HUDEP-2 (cell line): ENCODE data around the gene FLVCR2.
A peak's percentile ranks its signal among the peaks of the same experiment; 100 is the strongest.

Experiments
- DNase-seq, 76 experiments: peaks; one replicate each; lab custom pipeline; 2025; ENCODE audit not compliant: unreplicated experiment in 76 of 76; lab: John Stamatoyannopoulos, UW

FLVCR2 gene

GRCh38 chr14:75554482-75554881 lies 23.9 kb upstream of the FLVCR2 start:
- no peak for DNase-seq

GRCh38 chr14:75558440-75558839 lies 20.0 kb upstream of the FLVCR2 start:
- peak in 1 of 76 experiments; percentile 13 for DNase-seq

GRCh38 chr14:75559045-75559444 lies 19.4 kb upstream of the FLVCR2 start:
- DNase-seq, result no peak

GRCh38 chr14:75559451-75560222 lies 18.8 kb upstream of the FLVCR2 start:
- no peak for DNase-seq

- peak in 20 of 76 experiments; percentile 1 to 41 (median 14) for DNase-seq
Observed at GRCh38 chr14:75561013-75561432, 17.4 kb upstream of the FLVCR2 start.

GRCh38 chr14:75562089-75562488 lies 16.3 kb upstream of the FLVCR2 start:
- DNase-seq, result no peak

- no peak for DNase-seq
Observed at GRCh38 chr14:75562489-75562888, 15.9 kb upstream of the FLVCR2 start.

GRCh38 chr14:75563931-75564330 lies 14.5 kb upstream of the FLVCR2 start:
- DNase-seq, result no peak

GRCh38 chr14:75565056-75565455 lies 13.4 kb upstream of the FLVCR2 start:
- DNase-seq, result no peak

GRCh38 chr14:75566321-75566720 lies 12.1 kb upstream of the FLVCR2 start:
- DNase-seq, result no peak

- DNase-seq, result no peak
Observed at GRCh38 chr14:75566752-75567151, 11.7 kb upstream of the FLVCR2 start.

GRCh38 chr14:75568140-75568539 lies 10.3 kb upstream of the FLVCR2 start:
- no peak for DNase-seq

GRCh38 chr14:75568791-75569190 lies 9.6 kb upstream of the FLVCR2 start:
- DNase-seq, result no peak

- DNase-seq, result no peak
Observed at GRCh38 chr14:75570797-75571196, 7.6 kb upstream of the FLVCR2 start.

GRCh38 chr14:75572104-75572503 lies 6.3 kb upstream of the FLVCR2 start:
- DNase-seq, result no peak

- DNase-seq, result no peak
Observed at GRCh38 chr14:75577090-75577489, 1.3 kb upstream of the FLVCR2 start.

- DNase-seq, result peak in 69 of 76 experiments; percentile 3 to 75 (median 56)
Observed at GRCh38 chr14:75577729-75578101, 705 bp upstream of the FLVCR2 start.

GRCh38 chr14:75578786-75579337 lies 442 bp downstream of the FLVCR2 start:
- DNase-seq, result no peak

- no peak for DNase-seq
Observed at GRCh38 chr14:75579338-75579864, 981 bp downstream of the FLVCR2 start.

- DNase-seq, result no peak
Observed at GRCh38 chr14:75579882-75580281, 1.5 kb downstream of the FLVCR2 start.

- no peak for DNase-seq
Observed at GRCh38 chr14:75587388-75587787, 9.0 kb downstream of the FLVCR2 start.

- no peak for DNase-seq
Observed at GRCh38 chr14:75589931-75590330, 11.5 kb downstream of the FLVCR2 start.
